Middle frontal gyrus (tissue), 1 donor: Measurements from ENCODE around the gene ARMC7.
"Not testable (repeated sequence)": the region's sequence is repeated elsewhere in the genome, so short reads cannot be mapped to it uniquely, and the experiment has no call there.

ENCODE experiments used
- DNase-seq: peaks from one replicate; pipeline ENCODE4 v3.0.0-alpha.2; 2015; ENCODE audit warnings: low spot score; ENCODE audit errors: extremely low spot score

The ARMC7 gene

DNA sequence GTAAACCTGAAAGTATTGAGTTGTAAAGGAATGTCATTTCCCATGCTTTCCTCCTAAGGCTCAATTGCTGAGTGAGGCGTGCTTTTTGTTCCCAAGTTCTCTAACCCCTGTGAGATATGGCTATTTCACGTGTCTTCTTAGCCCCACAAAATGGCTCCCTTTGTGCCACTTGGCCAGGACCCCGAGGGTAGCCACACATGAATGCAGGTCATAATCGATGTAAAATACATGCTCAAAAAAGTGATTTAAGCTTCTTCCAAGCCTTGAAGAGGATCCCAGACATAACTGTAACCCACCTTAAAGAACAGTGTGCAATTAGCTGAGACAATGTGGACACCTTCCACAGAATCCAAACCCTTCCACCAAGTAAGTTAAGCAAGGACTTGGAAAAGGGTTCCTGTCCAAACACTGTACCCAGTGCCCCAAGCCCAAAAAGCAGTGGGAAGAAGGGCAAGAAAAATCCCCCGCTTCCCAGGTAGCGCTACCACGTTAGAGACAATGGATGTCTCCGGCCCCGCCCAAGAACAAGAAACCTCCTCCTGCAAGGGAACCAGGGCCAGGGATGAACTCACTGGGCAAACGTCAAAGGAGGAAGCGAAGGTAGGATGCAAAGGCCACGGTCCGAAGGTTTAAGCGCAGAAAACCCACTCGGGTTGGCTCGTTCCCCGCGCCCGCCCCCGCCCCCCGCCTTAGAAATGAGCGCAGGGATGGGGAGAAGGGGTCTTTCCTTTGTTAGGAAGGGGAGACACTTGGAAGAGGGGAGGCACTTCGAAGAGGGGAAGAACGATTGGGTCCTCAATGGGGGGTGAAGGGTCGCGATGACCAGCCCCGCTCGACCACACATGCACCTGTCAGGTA lies 43.4 kb downstream of the ARMC7 start:
- no peak for DNase-seq

DNA sequence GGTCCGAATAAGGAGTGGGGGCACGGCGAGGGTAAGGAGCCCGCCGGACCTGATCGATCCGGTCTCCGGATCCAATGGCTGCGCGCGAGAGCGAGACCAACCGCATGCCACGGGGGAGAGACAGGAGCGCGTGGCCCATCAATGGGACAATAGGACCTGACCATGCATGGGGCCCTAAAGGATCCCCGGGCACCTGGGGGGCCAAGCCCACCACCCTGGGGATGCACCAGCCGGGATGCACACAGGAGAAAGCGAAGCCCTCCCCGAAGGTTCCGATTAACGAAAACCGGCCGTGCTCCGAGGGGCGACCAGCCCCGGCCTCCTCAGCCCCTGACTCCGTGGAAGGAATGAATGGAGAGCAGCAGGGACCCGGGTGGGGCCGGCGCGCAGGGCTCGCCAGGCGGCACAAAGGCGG lies 44.0 kb downstream of the ARMC7 start:
- DNase-seq: no peak

- peak; percentile 92 for DNase-seq
Measured at GRCh38 chr17:75154195-75155106, 44.7 kb downstream of the ARMC7 start, which contains the start of gene JPT1. Gene JPT1, minus strand, starts transcription at chr17:75154512. Its CDS starts 115 bp downstream, at chr17:75154397.

DNA sequence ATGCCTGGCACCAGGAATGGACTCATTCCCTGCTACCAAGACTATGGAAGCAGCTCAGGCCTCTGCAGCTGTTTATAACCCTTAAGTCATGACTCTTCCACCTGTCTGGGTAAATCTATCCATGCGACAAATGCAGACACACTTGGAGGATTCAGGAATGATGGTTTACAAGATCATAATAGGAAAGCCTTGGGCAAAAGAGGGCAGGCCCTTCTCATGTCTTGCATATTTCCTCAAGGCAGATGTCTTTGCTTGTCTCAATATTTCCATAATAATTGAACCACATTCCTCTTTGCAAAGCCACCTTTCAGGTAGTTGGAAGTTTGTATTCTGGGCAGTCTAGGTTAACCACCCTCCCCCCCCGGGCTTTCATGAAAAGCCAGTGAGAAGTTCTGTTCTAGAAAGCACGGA lies 45.4 kb downstream of the ARMC7 start:
- DNase-seq: no peak

DNA sequence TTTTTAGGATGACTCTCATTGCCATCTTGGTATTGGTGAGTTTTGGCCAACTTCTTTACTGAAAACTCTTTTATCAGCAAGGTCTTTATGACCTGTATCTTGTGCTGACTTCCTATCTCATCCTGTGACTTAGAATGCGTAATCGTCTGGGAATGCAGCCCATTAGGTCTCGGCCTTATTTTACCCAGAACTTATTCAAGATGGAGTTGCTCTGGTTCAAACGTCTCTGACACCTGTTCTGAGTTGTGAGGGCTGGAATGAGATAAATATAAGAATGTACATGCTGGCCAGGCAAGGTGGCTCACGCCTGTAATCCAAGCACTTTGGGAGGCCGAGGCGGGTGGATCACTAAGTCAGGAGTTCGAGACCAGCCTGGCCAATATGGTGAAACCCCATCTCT lies 48.7 kb downstream of the ARMC7 start:
- DNase-seq: not testable (repeated sequence)

DNA sequence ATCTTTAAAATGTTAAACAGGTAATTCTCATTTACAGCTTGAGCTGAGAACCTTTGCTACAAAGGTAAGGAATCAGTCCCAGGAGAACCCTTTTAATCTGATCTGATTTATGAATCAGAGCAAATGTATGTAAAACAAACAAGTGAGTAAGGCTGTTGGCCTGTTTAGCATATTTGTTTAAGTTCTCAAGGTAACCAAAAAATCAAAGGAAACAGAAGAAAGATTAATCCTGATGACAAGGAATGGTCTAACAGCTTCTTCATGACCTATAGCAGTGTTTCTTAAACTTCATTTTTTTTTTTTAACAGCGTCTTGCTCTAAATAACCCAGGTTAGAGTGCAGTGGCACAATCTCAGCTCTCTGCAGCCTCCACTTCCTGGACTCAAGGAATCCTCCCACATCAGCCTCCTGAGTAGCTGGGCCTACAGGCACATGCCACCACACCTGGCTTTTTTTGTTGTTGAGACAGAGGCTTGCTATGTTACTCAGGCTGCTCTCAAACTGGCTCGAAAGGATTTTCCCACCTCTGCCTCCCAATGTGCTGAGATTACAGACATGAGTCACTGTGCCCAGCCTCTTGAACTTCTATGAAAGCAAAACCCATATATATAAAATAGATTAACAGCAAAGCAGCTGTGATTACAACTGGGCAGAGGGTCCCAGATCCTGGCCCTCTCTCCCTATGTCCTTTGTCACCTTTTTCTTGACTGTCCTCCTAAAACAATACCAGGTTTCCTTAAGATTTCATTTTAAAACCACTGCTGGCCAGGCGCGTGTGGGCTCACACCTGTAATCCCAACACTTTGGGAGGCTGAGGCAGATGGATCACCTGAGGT lies 49.6 kb downstream of the ARMC7 start:
- DNase-seq: no peak

GRCh38 chr17:75160211-75160610 lies 50.4 kb downstream of the ARMC7 start:
- DNase-seq: no peak

DNA sequence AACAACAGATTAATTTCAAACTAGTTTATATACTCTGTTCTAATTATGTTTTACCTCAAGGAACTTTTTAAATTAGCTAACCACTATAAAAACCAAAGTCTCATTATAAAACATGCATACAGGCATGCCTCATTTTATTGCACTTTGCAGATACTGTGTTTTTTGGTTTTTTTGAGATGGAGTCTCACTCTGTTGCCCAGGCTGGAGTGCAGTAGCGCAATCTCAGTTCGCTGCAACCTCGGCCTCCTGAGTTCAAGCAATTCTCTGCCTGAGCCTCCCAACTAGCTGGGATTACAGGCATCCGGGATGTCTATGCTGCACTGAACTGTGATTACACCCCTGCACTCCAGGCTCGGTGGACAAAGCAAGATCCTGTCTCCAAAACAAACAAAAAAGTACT lies 53.3 kb downstream of the ARMC7 start:
- DNase-seq: no peak

DNA sequence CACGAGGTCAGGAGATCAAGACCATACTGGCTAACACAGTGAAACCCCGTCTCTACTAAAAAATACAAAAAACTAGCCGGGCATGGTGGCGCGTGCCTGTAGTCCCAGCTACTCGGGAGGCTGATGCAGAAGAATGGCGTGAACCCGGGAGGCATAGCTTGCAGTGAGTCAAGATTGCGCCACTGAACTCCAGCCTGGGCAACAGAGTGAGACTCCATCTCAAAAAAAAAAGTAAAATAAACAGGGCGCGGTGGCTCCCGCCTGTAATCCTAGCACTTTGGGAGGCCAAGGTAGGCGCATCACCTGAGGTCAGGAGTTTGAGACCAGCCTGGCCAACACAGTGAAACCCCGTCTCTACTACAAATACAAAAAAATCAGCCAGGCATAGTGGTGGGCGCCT lies 54.8 kb downstream of the ARMC7 start:
- DNase-seq: not testable (repeated sequence)

- no peak for DNase-seq
Measured at GRCh38 chr17:75168998-75169397, 59.2 kb downstream of the ARMC7 start.

GRCh38 chr17:75173526-75173925 lies 63.8 kb downstream of the ARMC7 start:
- DNase-seq: no peak

GRCh38 chr17:75174996-75175395 lies 65.2 kb downstream of the ARMC7 start:
- no peak for DNase-seq

DNA sequence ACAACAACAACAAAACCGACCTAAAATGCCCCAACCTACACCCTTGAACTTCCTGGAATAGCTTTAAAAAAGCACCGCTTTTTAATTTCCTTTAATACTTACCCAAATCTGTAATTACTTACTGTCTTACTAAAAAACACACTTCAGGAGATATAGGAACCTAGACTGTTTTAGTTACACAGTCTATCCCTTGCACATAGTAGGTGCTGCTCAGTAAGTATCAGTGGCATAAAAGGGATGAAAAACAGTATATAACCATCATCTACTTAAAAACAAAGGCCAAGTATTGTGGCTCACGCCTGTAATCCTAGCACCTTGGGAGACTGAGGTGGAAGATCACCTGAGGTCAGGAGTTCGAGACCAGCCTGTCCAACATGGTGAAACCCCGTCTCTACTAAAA lies 66.9 kb downstream of the ARMC7 start:
- no peak for DNase-seq

- DNase-seq: no peak
Measured at GRCh38 chr17:75178453-75178852, 68.7 kb downstream of the ARMC7 start.
